ENCODE results near the gene MYCN. TPM values are rescaled to one million over a fixed set of nuclear protein-coding genes. Genes with fewer than 3 reads are reported as not detected.

The MYCN gene
- total RNA-seq, result not detected

DNA sequence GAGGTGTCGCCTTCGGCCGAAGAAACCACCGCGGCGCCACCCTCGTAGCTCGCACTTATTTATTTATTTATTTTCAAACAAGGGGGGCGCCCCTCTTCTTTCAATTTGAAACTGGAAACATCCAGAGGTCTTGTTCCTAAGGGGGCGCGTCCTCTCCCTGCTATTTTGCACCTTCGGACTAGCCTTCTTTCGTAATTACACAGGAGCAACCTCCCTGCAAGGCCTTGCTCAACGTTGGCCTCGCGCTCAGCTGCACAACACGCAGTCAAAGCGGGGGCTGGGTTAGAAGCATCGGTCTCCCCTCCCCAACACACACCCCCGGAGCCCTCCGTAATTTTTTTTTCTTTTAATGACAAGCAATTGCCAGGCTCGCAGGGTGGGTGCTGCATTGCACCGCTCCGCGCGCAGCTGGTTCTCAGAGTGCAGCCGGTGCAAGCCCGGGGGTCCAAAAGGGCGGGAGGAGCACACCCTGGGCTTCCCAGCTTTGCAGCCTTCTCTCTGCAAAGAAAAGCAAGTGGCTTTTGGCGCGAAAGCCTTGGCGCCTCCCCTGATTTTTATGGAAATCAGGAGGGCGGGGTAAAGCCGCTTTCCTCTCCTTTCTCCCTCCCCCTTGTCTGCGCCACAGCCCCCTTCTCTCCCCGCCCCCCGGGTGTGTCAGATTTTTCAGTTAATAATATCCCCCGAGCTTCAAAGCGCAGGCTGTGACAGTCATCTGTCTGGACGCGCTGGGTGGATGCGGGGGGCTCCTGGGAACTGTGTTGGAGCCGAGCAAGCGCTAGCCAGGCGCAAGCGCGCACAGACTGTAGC is at the start of gene MYCN:
MYCN (plus strand) TSS at position 697 of the 807 bp plus-strand sequence. CDS start 1,515 bp downstream, outside the sequence.
- TF ChIP-seq CTCF (IDR thresholded peaks at IDR 0.05; ENCODE audit: low read depth), result no peak

GRCh38 chr2:15890936-15891905 is 49.1 kb upstream of the MYCN start:
- no peak for TF ChIP-seq CTCF (IDR thresholded peaks at IDR 0.05; ENCODE audit: low read depth)

GRCh38 chr2:15892151-15892880 is 48.0 kb upstream of the MYCN start:
- TF ChIP-seq CTCF (IDR thresholded peaks at IDR 0.05; ENCODE audit: low read depth), result no peak

DNA sequence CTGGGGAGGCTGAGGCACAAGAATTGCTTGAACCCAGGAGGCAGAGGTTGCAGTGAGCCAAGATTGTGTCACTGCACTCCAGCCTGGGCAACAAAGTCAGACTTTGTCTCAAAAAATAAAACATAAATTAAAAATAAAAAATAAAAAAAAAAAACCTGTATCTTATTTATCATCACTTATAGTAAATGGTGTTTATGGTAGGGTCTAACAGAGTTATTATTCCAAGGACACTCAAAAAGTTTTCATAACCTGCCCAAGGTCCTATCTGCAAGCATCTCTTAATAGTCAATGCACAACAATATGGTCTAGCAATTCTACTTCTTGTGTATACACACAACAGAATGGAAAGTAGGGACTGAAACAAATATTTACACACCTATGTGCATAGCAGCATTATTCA is 47.3 kb upstream of the MYCN start:
- TF ChIP-seq CTCF (IDR thresholded peaks at IDR 0.05; ENCODE audit: low read depth), result no peak

GRCh38 chr2:15893689-15894480 is 46.5 kb upstream of the MYCN start:
- no peak for TF ChIP-seq CTCF (IDR thresholded peaks at IDR 0.05; ENCODE audit: low read depth)

DNA sequence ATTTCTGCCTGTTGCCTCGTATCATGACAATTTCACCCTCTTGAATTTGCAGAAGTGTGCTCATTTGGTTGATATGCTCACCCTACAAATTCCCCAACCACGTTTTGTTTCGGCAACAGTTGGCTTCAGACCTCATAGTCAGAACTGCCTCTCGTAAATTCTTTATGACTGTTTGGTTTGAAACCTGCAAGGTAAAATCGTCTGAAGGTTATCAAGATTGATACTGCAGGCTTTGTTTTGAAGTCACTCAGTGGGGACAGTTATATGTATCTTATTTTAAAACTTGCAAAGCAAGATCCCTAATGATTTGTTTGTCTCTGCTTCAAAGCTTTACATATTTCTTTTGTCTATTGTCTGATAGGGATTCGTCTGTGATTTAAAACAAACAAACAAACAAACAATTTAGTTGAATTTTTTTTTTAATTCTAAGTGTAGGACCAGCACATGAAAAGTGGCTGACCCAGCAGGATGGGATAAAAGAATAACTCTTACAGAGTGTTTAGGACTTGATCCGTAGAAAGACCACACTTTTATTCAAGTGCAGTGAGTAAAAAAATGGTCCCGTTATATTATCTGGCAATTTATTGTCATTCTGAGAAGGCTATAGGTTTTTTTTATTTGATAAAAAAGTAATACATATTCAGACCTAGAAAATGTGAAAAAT is 45.7 kb upstream of the MYCN start:
- no peak for TF ChIP-seq CTCF (IDR thresholded peaks at IDR 0.05; ENCODE audit: low read depth)

Measured in subcutaneous adipose tissue (tissue), 4 donors.